ENCODE measurements around the gene UBE2V1. TPM values are rescaled to one million over a fixed set of nuclear protein-coding genes. Genes with fewer than 3 reads are reported as not detected.

The UBE2V1 gene
- total RNA-seq, 3 donors from 2014 or later: 63.8 to 81.6 (median 79.9) TPM

GRCh38 chr20:50133474-50134217 lies 20.7 kb upstream of the UBE2V1 start:
- intact Hi-C loops (cut with DNase I; ENCODE audit: low total_unique reads): no loop called here
- Histone ChIP-seq H3K36me3 (no peaks in the 10 kb centered on the region), H3K27me3 (no peaks in the 10 kb centered on the region), H3K4me3 (no peak overlapping the region), H3K27ac (no peak overlapping the region), H3K4me1 (peaks cover 0 to 5% of the 10 kb centered on the region in 2 donors), H3K9me3 (no peaks in the 10 kb centered on the region)
- TF ChIP-seq, protein P1, sequence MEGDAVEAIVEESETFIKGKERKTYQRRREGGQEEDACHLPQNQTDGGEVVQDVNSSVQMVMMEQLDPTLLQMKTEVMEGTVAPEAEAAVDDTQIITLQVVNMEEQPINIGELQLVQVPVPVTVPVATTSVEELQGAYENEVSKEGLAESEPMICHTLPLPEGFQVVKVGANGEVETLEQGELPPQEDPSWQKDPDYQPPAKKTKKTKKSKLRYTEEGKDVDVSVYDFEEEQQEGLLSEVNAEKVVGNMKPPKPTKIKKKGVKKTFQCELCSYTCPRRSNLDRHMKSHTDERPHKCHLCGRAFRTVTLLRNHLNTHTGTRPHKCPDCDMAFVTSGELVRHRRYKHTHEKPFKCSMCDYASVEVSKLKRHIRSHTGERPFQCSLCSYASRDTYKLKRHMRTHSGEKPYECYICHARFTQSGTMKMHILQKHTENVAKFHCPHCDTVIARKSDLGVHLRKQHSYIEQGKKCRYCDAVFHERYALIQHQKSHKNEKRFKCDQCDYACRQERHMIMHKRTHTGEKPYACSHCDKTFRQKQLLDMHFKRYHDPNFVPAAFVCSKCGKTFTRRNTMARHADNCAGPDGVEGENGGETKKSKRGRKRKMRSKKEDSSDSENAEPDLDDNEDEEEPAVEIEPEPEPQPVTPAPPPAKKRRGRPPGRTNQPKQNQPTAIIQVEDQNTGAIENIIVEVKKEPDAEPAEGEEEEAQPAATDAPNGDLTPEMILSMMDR (IDR thresholded peaks at IDR 0.05): no peak
- TF ChIP-seq POLR2AphosphoS5 (IDR thresholded peaks at IDR 0.05) (no peak), POLR2A (IDR thresholded peaks at IDR 0.05) (no peak)
- DNase-seq (ENCODE audit: low spot score in 2 of 2): no peak

DNA sequence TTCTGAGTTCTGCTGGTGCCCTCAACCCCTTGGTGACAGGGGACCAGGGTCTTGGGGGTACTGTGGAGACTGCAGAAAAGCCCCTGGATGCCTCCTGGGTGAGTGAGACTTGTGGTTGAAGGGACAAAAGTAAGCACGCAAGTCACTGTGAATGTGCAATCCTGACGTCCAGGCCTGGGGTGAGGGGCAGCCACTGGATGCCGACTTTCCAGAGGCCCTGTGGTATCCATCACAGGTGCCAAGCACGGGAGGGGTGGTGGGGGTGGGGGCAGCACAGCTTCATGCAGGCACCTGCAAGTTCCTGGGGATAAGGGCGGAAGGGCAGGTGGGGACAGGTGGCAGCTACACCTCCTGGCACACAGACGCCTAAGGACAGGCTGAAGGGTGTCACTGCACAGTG lies 20.1 kb upstream of the UBE2V1 start:
- Histone ChIP-seq H3K4me1 (peaks cover 0 to 3% of the 10 kb centered on the region in 2 donors), H3K27me3 (no peaks in the 10 kb centered on the region), H3K27ac (no peak overlapping the region), H3K9me3 (no peaks in the 10 kb centered on the region), H3K36me3 (no peaks in the 10 kb centered on the region), H3K4me3 (no peak overlapping the region)
- TF ChIP-seq, protein P1 (IDR thresholded peaks at IDR 0.05): no peak
- TF ChIP-seq POLR2AphosphoS5 (IDR thresholded peaks at IDR 0.05): no peak
- no peak for TF ChIP-seq POLR2A (IDR thresholded peaks at IDR 0.05)
- no peak for DNase-seq (ENCODE audit: low spot score in 2 of 2)
- intact Hi-C loops (cut with DNase I; ENCODE audit: low total_unique reads): no loop called here

DNA sequence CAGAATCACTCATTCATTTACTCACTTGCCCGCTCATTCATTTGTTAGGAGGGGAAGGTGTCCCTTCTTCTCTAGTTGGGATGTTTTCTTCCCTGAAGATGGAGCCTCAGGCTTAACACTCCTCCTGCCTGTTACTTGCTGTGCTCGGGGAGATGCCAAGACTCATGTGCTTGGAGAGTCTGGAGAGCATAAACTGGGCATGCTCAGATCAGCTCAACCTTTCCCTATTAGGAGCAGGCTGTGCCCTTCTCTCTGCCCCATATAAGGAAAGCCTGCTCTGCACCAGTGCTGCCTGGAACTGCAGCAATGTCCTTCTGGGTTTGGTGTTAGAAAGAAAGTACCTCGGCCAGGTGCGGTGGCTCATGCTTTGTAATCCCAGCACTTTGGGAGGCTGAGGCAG lies 18.0 kb upstream of the UBE2V1 start:
- intact Hi-C loops (cut with DNase I; ENCODE audit: low total_unique reads): no loop called here
- H3K9me3 ChIP-seq: no peaks in the 10 kb centered on the region
- TF ChIP-seq POLR2AphosphoS5 (IDR thresholded peaks at IDR 0.05): no peak
- TF ChIP-seq POLR2A (IDR thresholded peaks at IDR 0.05): no peak
- no peak for DNase-seq (ENCODE audit: low spot score in 2 of 2)
- H3K36me3 ChIP-seq: peaks cover 4% of the 10 kb centered on the region
- H3K27me3 ChIP-seq: no peaks in the 10 kb centered on the region
- no peak overlapping the region for H3K4me3 ChIP-seq
- no peak overlapping the region for H3K27ac ChIP-seq
- no peaks in the 10 kb centered on the region for H3K4me1 ChIP-seq

- DNase-seq (ENCODE audit: low spot score in 2 of 2): no peak
- Histone ChIP-seq H3K27ac (no peak overlapping the region), H3K9me3 (no peaks in the 10 kb centered on the region), H3K36me3 (peaks cover 4% of the 10 kb centered on the region), H3K4me1 (no peaks in the 10 kb centered on the region), H3K4me3 (no peak overlapping the region), H3K27me3 (no peaks in the 10 kb centered on the region)
- intact Hi-C loops (cut with DNase I; ENCODE audit: low total_unique reads): no loop called here
- TF ChIP-seq, protein P1 (IDR thresholded peaks at IDR 0.05): no peak
- TF ChIP-seq POLR2A (IDR thresholded peaks at IDR 0.05): no peak
- TF ChIP-seq POLR2AphosphoS5 (IDR thresholded peaks at IDR 0.05): no peak
These were observed 17.4 kb upstream of the UBE2V1 start for GRCh38 chr20:50130356-50130723.

DNA sequence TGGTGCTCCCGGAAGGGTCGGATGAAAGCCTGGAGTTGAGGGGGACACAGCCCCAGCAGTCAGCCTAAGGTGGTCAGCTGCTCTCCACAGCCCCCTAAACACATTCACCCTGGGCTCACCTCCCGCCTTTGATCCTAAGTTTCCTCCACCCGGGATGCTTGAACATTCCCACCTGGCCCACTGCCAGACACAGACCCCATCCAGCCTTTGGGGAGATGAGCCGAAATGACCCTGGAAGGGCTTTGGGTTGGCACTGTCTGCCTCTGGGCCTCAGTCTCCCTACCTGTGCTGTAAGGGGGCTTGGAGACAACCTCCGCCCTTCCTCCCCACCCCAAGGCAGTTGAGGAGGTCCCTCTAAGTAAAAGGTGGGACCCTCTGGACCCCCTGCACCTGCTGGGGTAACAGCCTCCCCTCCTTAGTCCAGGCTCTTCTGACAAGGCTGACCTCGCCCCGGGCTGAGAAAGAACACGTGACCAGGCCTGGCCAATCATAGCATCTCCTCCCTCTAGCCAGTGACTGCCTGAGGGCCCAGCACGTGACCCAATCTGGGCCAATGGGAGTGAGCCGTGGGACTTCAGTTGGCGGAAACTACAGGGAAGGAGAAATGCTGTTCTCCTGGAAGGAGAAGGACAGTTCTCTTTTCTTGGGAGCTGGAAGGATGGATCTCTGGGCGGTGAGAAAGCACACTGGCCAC lies 16.9 kb upstream of the UBE2V1 start:
- Histone ChIP-seq H3K9me3 (no peaks in the 10 kb centered on the region), H3K36me3 (peaks cover 4% of the 10 kb centered on the region), H3K27me3 (no peaks in the 10 kb centered on the region), H3K4me3 (no peak overlapping the region), H3K4me1 (no peaks in the 10 kb centered on the region), H3K27ac (no peak overlapping the region)
- DNase-seq (ENCODE audit: low spot score in 2 of 2): no peak
- no peak for TF ChIP-seq POLR2AphosphoS5 (IDR thresholded peaks at IDR 0.05)
- TF ChIP-seq, protein P1 (IDR thresholded peaks at IDR 0.05): no peak
- TF ChIP-seq POLR2A (IDR thresholded peaks at IDR 0.05): no peak
- intact Hi-C loops (cut with DNase I; ENCODE audit: low total_unique reads): no loop called here
